Heart left ventricle (tissue), 13 donors: ENCODE data around the gene PRKG2.

ENCODE experiments used
- CTCF ChIP-seq, 12 donors: fragments of 200-600 bp; sonication (generic) in 4 of 12; IDR thresholded peaks; one replicate each; pipeline versions ENCODE4 v1.5.0 to v1.8.0; 2018 to 2022; ENCODE audit warnings: antibody characterized with exemption in 12 of 12, mild to moderate bottlenecking in 5 of 12
- POLR2A ChIP-seq, 2 donors: fragments of 450-650 bp; IDR thresholded peaks; one replicate each; pipeline ENCODE4 v1.6.1; 2017; ENCODE audit warnings: antibody characterized with exemption in 2 of 2, mild to moderate bottlenecking in 2 of 2, moderate library complexity in 2 of 2
- donor health status: ischemic (EF 13 %, LVEDD 7.1; RV severe dilation, severe dysfunction).
- donor health status: DM: no; HTN: yes; CAD: no.
- donor health status: DM: no; HTN: no; CAD: no.
- donor health status: ischemic (EF 25% LVEDD 6.9; RV normal size, moderate dysfunction).
- donor health status: ischemic (EF 25% LVEDD 5.7; RV mildly dilated, moderate dysfunction).
- donor health status: ischemic (EF 35%, LVEDD 5.7; RV mildly dilated, moderate dysfunction).
- donor health status: nonischemic (EF 11% LVEDD 7.7; RV severe dilation, severe dysfunction).
- donor health status: DM: yes; HTN: yes; CAD: no.
- donor health status: PGD.
- donor health status: ischemic (EF 29% LVEDD 5.4; RV normal size, mild dysfunction).
- donor health status: nonischemic (EF 23%, LVEDD 6.1; RV moderate dilation, normal function).

GRCh38 chr4:81109356-81109755 is 105.7 kb downstream of the PRKG2 start:
- TF ChIP-seq POLR2A (IDR thresholded peaks at IDR 0.05) (no peak), CTCF (IDR thresholded peaks at IDR 0.05) (no peak)
